HAP-1 (cell line): ENCODE measurements around the gene TMEFF2.
"Not testable (repeated sequence)": the region's sequence is repeated elsewhere in the genome, so short reads cannot be mapped to it uniquely, and the experiment has no call there.

ENCODE experiments used
- DNase-seq, 2 experiments: peaks; one replicate each; pipeline ENCODE4 v3.0.0-alpha.2; 2016 to 2020; ENCODE audit warnings: low spot score in 2 of 2
- H3K27me3 ChIP-seq: fragments of 250-450 bp; sonication (Bioruptor Pico); 2 replicates; pipeline ENCODE4 v1.5.1; 2020; ENCODE audit warnings: low read depth, mild to moderate bottlenecking, moderate library complexity
- H3K36me3 ChIP-seq: fragments of 250-450 bp; sonication (Bioruptor Pico); replicated peaks from 2 replicates; pipeline ENCODE4 v1.5.1; 2020; ENCODE audit warnings: mild to moderate bottlenecking
- H3K4me1 ChIP-seq: fragments of 250-450 bp; sonication (Bioruptor Pico); 2 replicates; pipeline ENCODE4 v1.5.1; 2020; ENCODE audit warnings: mild to moderate bottlenecking
- H3K4me3 ChIP-seq: fragments of 250-450 bp; sonication (Bioruptor Pico); 2 replicates; pipeline ENCODE4 v1.5.1; 2020; ENCODE audit warnings: mild to moderate bottlenecking, moderate library complexity
- H3K9me3 ChIP-seq: fragments of 250-450 bp; sonication (Bioruptor Pico); 2 replicates; pipeline ENCODE4 v1.5.1; 2020; ENCODE audit warnings: mild to moderate bottlenecking, moderate library complexity
- in situ Hi-C: fragments of 300-500 bp; cut with MboI; formaldehyde crosslinking; loops from 3 replicates; pipeline ENCODE4 v1.14.3; 2020; ENCODE audit warnings: low sequenced_read_pairs, inconsistent platforms, mixed read lengths

The TMEFF2 gene

DNA sequence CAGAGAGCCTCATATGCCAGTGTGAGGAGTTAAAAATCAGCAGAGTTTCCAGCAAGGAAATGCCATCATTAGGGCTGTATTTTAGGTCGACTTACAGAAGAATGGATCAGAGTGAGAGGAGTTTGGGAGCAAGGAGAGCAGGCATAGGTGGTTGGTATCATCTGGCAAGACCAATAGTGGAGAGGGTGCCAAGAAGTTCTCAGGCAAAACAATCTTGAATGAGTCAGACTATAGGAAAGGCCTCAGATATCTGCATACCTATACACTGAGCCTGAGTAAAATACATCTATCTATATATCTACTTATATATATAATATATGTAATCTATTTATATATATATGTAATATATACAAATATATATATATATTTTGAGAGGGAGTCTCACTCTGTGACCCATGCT is 57.3 kb downstream of the TMEFF2 start:
- in situ Hi-C loops: no loop called here
- Histone ChIP-seq H3K27me3 (no peaks in the 10 kb centered on the region), H3K4me3 (no peak overlapping the region), H3K9me3 (no peaks in the 10 kb centered on the region), H3K36me3 (no peaks in the 10 kb centered on the region), H3K4me1 (no peaks in the 10 kb centered on the region)
- no peak for DNase-seq

DNA sequence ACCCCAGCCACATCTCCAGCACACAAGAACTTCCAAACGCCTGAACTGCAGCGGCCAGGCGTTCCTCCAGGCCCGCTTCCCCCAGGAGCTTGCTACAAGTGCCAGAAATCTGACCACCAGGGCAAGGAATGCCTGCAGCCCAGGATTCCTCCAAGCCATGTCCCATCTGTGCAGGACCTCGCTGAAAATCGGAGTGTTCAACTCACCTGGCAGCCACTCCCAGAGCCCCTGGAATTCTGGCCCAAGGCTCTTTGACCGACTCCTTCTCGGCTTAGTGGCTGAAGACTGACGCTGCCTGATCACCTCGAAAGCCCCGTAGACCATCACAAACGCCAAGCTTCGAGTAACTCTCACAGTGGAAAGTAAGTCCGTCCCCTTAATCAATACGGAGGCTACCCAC is 62.1 kb downstream of the TMEFF2 start:
- H3K4me1 ChIP-seq, H3K9me3 ChIP-seq, in situ Hi-C loops: not testable (repeated sequence)

DNA sequence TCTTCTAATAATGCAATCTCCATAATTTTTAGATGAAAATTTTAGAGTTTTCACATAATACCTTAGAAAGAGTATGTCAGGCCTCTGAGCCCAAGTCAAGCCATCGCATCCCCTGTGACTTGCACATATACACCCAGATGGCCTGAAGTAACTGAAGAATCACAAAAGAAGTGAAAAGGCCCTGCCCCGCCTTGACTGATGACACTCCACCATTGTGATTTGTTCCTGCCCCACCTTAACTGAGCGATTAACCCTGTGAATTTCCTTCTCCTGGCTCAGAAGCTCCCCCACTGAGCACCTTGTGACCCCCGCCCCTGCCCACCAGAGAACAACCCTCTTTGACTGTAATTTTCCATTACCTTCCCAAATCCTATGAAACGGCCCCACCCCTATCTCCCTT is 64.4 kb downstream of the TMEFF2 start:
- H3K4me1 ChIP-seq, H3K27me3 ChIP-seq, in situ Hi-C loops, DNase-seq, H3K9me3 ChIP-seq, H3K4me3 ChIP-seq, H3K36me3 ChIP-seq: not testable (repeated sequence)

More for the DNA sequence above, 62.1 kb downstream of the TMEFF2 start:
- DNase-seq, H3K4me3 ChIP-seq, H3K36me3 ChIP-seq, H3K27me3 ChIP-seq: not testable (repeated sequence)

DNA sequence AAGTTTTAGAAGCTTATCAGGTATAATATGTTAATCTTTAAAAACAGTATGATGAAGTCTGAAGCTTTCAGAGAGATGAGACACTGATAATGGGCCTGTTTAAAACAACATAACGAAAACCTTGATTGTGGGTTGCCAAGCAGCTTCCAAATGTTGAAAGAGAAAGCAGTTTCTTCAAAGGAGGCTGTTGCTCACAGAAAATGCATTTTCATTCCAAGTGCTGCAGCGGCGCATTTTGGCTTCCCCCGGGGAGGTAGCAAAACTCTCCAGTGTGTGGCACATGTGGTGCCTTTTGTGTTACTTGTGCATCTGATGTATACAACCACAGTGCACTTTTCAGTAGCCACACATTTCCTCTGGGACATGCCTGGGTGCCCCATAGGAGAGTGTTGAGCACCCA is 66.1 kb downstream of the TMEFF2 start:
- H3K4me1 ChIP-seq: no peaks in the 10 kb centered on the region
- no peak for DNase-seq
- H3K9me3 ChIP-seq: no peaks in the 10 kb centered on the region
- H3K36me3 ChIP-seq: no peaks in the 10 kb centered on the region
- H3K27me3 ChIP-seq: no peaks in the 10 kb centered on the region
- in situ Hi-C loops: no loop called here
- H3K4me3 ChIP-seq: no peak overlapping the region

DNA sequence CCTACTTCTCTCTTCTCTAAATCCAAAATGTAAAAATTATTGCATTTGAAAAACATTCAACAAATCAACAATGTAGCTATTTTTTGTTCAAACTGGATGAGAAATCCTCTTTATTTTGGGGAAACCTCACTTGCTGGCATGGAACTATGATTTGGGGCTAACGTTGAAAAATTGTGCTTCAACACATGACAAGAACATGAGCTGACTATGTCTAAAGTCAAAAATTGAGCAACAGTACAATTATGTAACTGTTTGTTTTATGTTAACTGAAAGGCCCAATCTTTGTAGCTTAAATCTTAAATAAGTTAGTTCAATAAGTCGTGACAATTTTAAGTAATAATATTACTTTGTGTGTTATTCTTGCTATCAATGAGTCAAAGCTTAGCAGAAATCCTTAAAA is 67.3 kb downstream of the TMEFF2 start:
- H3K4me3 ChIP-seq: no peak overlapping the region
- no peaks in the 10 kb centered on the region for H3K27me3 ChIP-seq
- H3K9me3 ChIP-seq: no peaks in the 10 kb centered on the region
- no peaks in the 10 kb centered on the region for H3K4me1 ChIP-seq
- in situ Hi-C loops: no loop called here
- DNase-seq: no peak
- no peaks in the 10 kb centered on the region for H3K36me3 ChIP-seq

DNA sequence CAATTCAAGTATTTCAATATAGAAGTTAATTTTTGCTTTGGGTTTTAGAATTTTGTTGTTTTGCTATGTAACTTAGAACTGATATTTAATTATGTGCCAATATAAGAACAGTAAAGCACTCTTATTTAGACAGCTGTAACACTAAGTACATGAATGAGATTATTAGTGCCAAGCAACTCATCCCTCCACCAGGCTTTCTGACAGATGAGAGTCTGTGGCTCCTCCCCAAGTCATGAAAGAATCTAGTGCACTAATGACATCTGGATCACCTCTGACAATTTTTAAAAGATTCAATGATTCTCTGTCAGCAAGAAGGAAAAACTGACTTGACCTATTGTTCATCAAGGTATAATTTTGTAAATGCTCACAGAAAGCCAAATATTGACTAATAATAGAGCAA is 67.8 kb downstream of the TMEFF2 start:
- DNase-seq: no peak
- Histone ChIP-seq H3K4me1 (no peaks in the 10 kb centered on the region), H3K9me3 (no peaks in the 10 kb centered on the region), H3K27me3 (no peaks in the 10 kb centered on the region), H3K4me3 (no peak overlapping the region), H3K36me3 (no peaks in the 10 kb centered on the region)
- in situ Hi-C loops: no loop called here

DNA sequence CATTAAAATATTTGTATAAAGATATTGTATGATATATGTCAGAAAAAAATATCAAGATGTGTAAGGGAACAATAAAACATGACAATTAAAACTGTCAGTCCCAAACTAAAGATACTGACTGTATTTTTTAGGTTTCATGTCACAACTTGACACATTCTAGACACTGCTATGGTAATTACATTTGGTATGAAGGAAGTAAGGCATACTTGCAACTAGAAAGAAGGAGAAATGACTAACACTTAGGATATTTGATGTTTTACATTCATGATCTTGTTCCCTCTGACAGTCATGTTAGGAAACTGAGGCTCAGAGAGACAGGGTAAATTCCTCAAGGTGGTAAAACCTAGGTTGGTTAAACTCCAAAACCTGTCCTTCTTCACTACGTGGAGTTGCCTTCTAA is 68.3 kb downstream of the TMEFF2 start:
- Histone ChIP-seq H3K9me3 (no peaks in the 10 kb centered on the region), H3K4me1 (no peaks in the 10 kb centered on the region), H3K27me3 (no peaks in the 10 kb centered on the region), H3K4me3 (no peak overlapping the region), H3K36me3 (no peaks in the 10 kb centered on the region)
- DNase-seq: no peak
- in situ Hi-C loops: no loop called here

DNA sequence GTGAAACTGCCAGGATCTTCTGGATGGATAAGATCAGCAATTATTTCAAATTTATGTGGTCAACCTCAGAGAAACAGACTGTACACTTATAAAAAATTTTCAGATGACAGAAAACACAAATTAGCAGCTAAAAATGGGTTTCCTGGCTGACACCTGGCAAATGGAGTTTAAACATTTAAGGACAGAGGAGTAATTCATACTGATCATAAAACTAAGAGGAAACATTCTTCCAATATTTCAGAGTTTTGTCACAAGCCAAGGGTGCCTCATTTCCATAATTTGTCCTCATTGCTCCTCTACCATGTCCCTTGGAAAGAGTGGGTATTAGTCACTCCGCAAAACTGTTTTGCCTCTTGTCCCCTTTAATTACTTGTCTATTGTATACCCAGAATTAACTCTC is 70.2 kb downstream of the TMEFF2 start:
- Histone ChIP-seq H3K36me3 (no peaks in the 10 kb centered on the region), H3K9me3 (no peaks in the 10 kb centered on the region)
- in situ Hi-C loops: no loop called here

DNA sequence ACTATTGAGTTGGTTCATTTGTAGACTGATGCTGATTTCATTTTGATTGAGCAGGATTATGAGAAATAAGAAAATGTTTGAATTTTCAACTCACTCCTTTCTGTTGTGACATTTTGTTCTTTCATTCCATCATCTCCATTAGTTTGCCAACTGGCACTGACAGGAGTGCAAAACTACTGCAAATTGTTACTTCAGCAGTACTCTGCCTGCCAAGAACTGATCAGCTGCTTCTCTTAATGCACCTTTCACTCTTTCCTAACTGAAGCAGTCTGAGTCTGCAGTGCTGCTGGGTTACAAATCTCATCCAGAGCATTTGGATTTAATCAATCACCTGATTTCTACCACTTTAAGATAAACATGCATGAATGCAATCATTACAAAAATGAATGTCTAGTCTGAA is 70.9 kb downstream of the TMEFF2 start:
- Histone ChIP-seq H3K4me1 (no peaks in the 10 kb centered on the region), H3K4me3 (no peak overlapping the region), H3K9me3 (no peaks in the 10 kb centered on the region), H3K27me3 (no peaks in the 10 kb centered on the region), H3K36me3 (no peaks in the 10 kb centered on the region)
- DNase-seq: no peak
- in situ Hi-C loops: no loop called here

More for the DNA sequence above, 70.2 kb downstream of the TMEFF2 start:
- Histone ChIP-seq H3K4me1 (no peaks in the 10 kb centered on the region), H3K27me3 (no peaks in the 10 kb centered on the region), H3K4me3 (no peak overlapping the region)
- no peak for DNase-seq

DNA sequence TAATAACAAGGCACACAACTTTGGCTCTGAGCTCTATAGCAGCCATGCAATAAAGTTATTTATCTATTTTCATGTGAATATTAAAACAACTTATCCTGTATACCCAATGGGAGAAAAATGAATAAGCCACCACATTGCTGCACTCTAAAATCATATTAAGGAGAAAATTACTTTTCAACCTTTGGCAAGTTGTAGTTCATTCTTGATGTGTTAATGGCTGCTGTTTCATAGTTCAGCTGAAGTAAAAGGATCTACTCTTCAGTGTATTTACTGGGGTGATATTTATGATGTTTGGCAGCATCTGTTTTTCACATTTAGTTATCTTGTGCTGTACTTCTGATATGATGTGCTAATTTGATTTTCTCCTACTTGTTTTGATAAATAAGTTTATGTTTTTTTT is 71.8 kb downstream of the TMEFF2 start:
- H3K27me3 ChIP-seq: no peaks in the 10 kb centered on the region
- no peaks in the 10 kb centered on the region for H3K36me3 ChIP-seq
- H3K9me3 ChIP-seq: no peaks in the 10 kb centered on the region
- no peak for DNase-seq
- H3K4me1 ChIP-seq: no peaks in the 10 kb centered on the region
- H3K4me3 ChIP-seq: no peak overlapping the region
- in situ Hi-C loops: no loop called here

DNA sequence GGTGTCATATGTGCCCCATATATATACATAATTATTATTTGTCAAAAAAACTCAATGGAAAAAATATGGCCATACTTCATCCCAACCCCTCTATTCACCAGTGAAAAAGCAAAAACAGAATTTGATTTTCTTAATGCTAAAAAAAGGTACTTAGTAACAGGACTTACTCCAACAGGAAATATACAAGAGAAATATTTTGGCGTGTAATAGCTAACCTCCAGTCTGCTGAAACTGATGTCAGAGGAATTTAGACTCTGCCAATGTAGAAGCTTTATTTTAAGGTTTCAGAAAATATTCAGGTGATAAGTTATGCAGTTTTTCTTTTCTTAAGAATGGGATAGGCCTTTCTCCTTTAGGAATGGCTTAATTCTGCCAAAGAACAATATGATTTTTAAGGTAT is 72.6 kb downstream of the TMEFF2 start:
- H3K4me3 ChIP-seq: no peak overlapping the region
- no peaks in the 10 kb centered on the region for H3K9me3 ChIP-seq
- no peak for DNase-seq
- in situ Hi-C loops: no loop called here
- no peaks in the 10 kb centered on the region for H3K36me3 ChIP-seq
- no peaks in the 10 kb centered on the region for H3K4me1 ChIP-seq
- no peaks in the 10 kb centered on the region for H3K27me3 ChIP-seq

DNA sequence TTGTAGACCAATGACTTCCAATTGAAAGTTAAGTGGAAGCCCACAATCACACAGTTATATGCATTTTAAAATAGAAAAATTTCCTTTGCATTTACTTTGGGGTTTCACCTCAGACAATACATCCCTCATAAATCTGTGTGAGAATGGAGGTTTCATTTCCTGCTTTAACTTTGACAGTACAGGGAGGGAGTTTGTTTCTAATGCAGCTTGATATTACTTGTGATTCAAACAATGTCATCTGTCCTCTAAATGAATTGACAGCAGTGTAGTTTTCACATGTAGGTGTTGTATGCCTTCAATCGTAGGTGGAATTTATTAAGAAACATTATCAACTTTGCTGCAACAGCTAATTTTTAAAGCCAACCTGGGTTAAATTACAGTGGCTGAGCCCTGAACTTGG is 75.2 kb downstream of the TMEFF2 start:
- no peaks in the 10 kb centered on the region for H3K36me3 ChIP-seq
- H3K27me3 ChIP-seq: no peaks in the 10 kb centered on the region
- no peaks in the 10 kb centered on the region for H3K9me3 ChIP-seq
- H3K4me1 ChIP-seq: no peaks in the 10 kb centered on the region
- no peak overlapping the region for H3K4me3 ChIP-seq
- DNase-seq: no peak
- in situ Hi-C loops: no loop called here

DNA sequence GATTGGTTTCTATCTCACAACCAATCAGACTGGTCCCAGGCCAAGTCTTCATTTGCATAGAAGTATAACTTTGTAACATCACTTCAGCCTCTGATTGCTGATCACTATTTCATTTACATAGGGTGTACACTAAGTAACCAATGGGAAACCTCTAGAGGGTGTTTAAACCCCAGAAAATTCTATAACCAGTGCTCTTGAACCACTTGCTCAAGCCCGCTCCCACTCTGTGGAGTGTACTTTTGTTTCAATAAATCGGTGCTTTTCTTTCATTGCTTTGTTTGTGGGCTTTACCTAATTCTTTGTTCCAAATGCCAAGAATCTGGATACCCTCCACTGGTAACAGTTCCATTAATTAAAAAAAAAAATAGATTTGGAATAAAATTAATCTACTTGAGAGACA is 77.0 kb downstream of the TMEFF2 start:
- H3K4me3 ChIP-seq: no peak overlapping the region
- H3K27me3 ChIP-seq: no peaks in the 10 kb centered on the region
- H3K4me1 ChIP-seq: no peaks in the 10 kb centered on the region; the same call in 1 of the 2 replicates
- no peak for DNase-seq
- H3K9me3 ChIP-seq: no peaks in the 10 kb centered on the region
- no peaks in the 10 kb centered on the region for H3K36me3 ChIP-seq
- in situ Hi-C loops: no loop called here

DNA sequence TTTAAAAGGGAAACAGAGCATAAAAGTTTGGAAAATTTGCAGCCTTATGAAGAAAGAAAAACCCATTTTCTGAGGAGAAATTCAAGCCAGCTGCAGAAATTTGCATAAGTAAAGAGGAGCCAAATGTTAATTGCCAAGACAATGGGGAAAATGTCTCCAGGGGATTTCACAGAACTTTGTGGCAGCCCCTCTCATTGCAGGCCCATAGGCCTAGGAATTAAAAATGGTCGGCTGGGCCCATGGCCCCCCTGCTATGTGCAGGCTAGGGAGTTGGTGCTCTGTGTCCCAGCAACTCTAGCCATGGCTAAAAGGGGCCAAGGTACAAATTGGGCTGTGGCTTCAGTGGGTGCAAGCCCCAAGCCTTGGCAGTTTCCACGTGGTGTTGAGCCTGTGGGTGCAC is 83.2 kb downstream of the TMEFF2 start:
- H3K9me3 ChIP-seq, H3K27me3 ChIP-seq, H3K4me3 ChIP-seq, in situ Hi-C loops, H3K4me1 ChIP-seq, H3K36me3 ChIP-seq: not testable (repeated sequence)
- peak in 1 of 2 experiments; percentile 17 for DNase-seq

DNA sequence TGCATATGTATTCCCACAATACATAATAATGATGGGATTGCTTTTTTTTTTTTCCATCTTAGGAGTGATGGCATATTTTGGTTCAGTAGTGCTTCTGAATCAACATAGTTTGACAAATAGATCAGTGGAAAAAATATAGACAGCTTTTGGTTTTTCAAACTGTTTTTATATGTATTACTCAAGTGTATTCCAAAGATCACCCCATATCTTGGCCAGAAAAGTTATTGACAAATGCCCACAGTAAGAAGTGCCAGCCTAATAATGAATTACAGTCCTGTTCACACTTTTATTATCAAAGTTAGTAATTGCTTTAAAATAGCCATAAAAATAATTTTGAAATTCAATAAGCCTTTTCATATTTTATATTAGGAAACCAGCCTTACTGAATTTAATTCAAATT is 95.0 kb downstream of the TMEFF2 start:
- H3K4me1 ChIP-seq: no peaks in the 10 kb centered on the region
- H3K9me3 ChIP-seq: no peaks in the 10 kb centered on the region
- in situ Hi-C loops: no loop called here
- DNase-seq: no peak
- H3K36me3 ChIP-seq: no peaks in the 10 kb centered on the region
- no peaks in the 10 kb centered on the region for H3K27me3 ChIP-seq
- no peak overlapping the region for H3K4me3 ChIP-seq
